ENCODE results near the gene UBXN11.

Gene UBXN11

DNA sequence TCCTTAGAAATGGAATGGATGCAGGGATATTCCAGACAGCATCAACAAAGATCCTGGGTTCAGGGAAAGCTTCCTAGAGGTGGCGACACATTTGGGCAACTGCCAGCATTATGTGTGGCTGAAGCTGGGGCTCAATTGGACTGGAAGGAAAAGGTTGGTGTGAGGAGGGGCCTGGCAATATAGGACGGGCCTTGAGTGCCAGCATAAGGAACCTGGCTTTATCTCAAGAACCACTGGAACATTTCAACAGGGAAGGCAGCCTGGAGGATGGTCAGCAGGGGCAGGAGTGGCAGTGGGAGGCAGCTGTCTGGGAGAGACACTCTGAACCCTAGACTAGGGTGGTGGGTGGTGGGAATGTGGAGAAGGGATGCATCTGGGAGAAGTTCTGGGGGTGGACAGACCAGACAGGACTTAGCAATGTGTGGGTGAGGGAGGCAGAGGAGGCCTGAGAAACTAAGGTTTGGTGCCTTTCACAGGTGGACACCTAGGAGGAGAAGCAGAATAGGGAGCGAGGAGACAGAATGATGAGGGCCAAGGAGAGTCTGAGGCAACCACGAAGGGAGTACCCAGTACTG lies 23.1 kb downstream of the UBXN11 start:
- Histone ChIP-seq H3K27ac (no peak overlapping the region), H2AFZ (ENCODE audit: low read depth) (no peak overlapping the region), H3K4me3 (IDR thresholded peaks at IDR 0.05; ENCODE audit: insufficient read depth, low read depth, low read length) (no peak overlapping the region), H4K20me1 (ENCODE audit: insufficient read depth) (no peaks in the 10 kb centered on the region), H3K4me1 (ENCODE audit: low read depth, poor library complexity, severe bottlenecking) (peaks cover 13% of the 10 kb centered on the region), H3K79me2 (ENCODE audit: insufficient read depth, low read depth) (no peaks in the 10 kb centered on the region; the same call in 1 of the 2 replicates), H3K27me3 (ENCODE audit: insufficient read depth, low read depth) (no peaks in the 10 kb centered on the region), H3K4me2 (no peak overlapping the region), H3K9ac (no peak overlapping the region), H3K36me3 (ENCODE audit: insufficient read depth) (no peaks in the 10 kb centered on the region)
- TF ChIP-seq, protein P1, sequence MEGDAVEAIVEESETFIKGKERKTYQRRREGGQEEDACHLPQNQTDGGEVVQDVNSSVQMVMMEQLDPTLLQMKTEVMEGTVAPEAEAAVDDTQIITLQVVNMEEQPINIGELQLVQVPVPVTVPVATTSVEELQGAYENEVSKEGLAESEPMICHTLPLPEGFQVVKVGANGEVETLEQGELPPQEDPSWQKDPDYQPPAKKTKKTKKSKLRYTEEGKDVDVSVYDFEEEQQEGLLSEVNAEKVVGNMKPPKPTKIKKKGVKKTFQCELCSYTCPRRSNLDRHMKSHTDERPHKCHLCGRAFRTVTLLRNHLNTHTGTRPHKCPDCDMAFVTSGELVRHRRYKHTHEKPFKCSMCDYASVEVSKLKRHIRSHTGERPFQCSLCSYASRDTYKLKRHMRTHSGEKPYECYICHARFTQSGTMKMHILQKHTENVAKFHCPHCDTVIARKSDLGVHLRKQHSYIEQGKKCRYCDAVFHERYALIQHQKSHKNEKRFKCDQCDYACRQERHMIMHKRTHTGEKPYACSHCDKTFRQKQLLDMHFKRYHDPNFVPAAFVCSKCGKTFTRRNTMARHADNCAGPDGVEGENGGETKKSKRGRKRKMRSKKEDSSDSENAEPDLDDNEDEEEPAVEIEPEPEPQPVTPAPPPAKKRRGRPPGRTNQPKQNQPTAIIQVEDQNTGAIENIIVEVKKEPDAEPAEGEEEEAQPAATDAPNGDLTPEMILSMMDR (conservative IDR thresholded peaks at IDR 0.05; ENCODE audit: low read depth, low read length): no peak

DNA sequence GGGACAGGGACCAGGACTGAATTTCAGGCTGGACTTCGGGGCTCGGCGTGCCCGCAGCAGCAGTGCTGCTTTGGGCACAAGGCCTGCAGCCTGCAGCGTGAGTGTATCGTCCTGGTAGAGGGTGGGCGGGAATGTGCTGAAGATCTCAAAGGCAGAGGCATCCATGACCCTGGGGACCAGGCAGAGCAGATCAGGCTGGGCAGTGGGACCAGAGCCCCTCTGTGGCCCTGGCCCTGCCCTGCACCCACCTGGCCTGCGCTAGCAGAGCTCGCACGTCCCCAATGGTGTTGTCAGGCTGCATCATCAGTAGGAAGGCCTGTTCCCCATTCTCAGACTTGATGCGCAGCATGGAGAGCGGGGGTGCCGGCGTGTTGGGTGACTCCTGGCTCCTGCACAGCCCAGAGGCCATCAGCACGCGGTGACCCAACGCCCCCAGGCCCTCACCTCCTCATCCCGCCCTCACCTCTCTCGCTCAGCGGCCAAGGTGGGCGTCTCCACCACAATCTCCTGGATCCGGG lies 24.0 kb downstream of the UBXN11 start:
- Histone ChIP-seq H3K27ac (no peak overlapping the region), H3K4me1 (ENCODE audit: low read depth, poor library complexity, severe bottlenecking) (peaks cover 15% of the 10 kb centered on the region), H3K9ac (no peak overlapping the region)

GRCh38 chr1:26281971-26282370 lies 24.5 kb downstream of the UBXN11 start:
- Histone ChIP-seq H3K27ac (no peak overlapping the region), H3K4me2 (no peak overlapping the region), H3K9ac (no peak overlapping the region), H3K36me3 (ENCODE audit: insufficient read depth) (no peaks in the 10 kb centered on the region; the same call in 1 of the 2 replicates), H4K20me1 (ENCODE audit: insufficient read depth) (no peaks in the 10 kb centered on the region), H3K4me3 (IDR thresholded peaks at IDR 0.05; ENCODE audit: insufficient read depth, low read depth, low read length) (no peak overlapping the region), H2AFZ (ENCODE audit: low read depth) (no peak overlapping the region), H3K4me1 (ENCODE audit: low read depth, poor library complexity, severe bottlenecking) (peaks cover 20% of the 10 kb centered on the region), H3K79me2 (ENCODE audit: insufficient read depth, low read depth) (no peaks in the 10 kb centered on the region; the same call in 1 of the 2 replicates), H3K27me3 (ENCODE audit: insufficient read depth, low read depth) (no peaks in the 10 kb centered on the region)
- TF ChIP-seq, protein P1 (conservative IDR thresholded peaks at IDR 0.05; ENCODE audit: low read depth, low read length): no peak

More for the DNA sequence above, 24.0 kb downstream of the UBXN11 start:
- no peaks in the 10 kb centered on the region; the same call in 1 of the 2 replicates for H3K36me3 ChIP-seq (ENCODE audit: insufficient read depth)
- TF ChIP-seq, protein P1 (conservative IDR thresholded peaks at IDR 0.05; ENCODE audit: low read depth, low read length): no peak
- H3K79me2 ChIP-seq (ENCODE audit: insufficient read depth, low read depth): no peaks in the 10 kb centered on the region; the same call in 1 of the 2 replicates
- H4K20me1 ChIP-seq (ENCODE audit: insufficient read depth): no peaks in the 10 kb centered on the region
- H3K4me3 ChIP-seq (IDR thresholded peaks at IDR 0.05; ENCODE audit: insufficient read depth, low read depth, low read length): no peak overlapping the region
- H3K27me3 ChIP-seq (ENCODE audit: insufficient read depth, low read depth): no peaks in the 10 kb centered on the region
- H3K4me2 ChIP-seq: no peak overlapping the region
- H2AFZ ChIP-seq (ENCODE audit: low read depth): no peak overlapping the region

GRCh38 chr1:26281091-26281958 lies 25.1 kb downstream of the UBXN11 start:
- Histone ChIP-seq H3K36me3 (ENCODE audit: insufficient read depth) (no peaks in the 10 kb centered on the region; the same call in 1 of the 2 replicates), H3K9ac (no peak overlapping the region), H3K79me2 (ENCODE audit: insufficient read depth, low read depth) (no peaks in the 10 kb centered on the region; the same call in 1 of the 2 replicates), H3K4me1 (ENCODE audit: low read depth, poor library complexity, severe bottlenecking) (peaks cover 27% of the 10 kb centered on the region), H3K27ac (no peak overlapping the region), H3K4me3 (IDR thresholded peaks at IDR 0.05; ENCODE audit: insufficient read depth, low read depth, low read length) (no peak overlapping the region), H4K20me1 (ENCODE audit: insufficient read depth) (no peaks in the 10 kb centered on the region), H3K27me3 (ENCODE audit: insufficient read depth, low read depth) (no peaks in the 10 kb centered on the region), H3K4me2 (no peak overlapping the region), H2AFZ (ENCODE audit: low read depth) (no peak overlapping the region)
- TF ChIP-seq, protein P1 (conservative IDR thresholded peaks at IDR 0.05; ENCODE audit: low read depth, low read length): no peak

Measured in KMS-11 (cell line).